K562 (cell line): Measurements from ENCODE around the gene VDAC1. TPM values are rescaled to one million over a fixed set of nuclear protein-coding genes. Genes with fewer than 3 reads are reported as not detected.

Experiments
- ATAC-seq: fragments of 200-7000 bp; cut with Tn5 transposase; 3 replicates; pipeline ENCODE4 v1.9.1; 2020; ENCODE audit warnings: moderate library complexity
- BruUV-seq: library from RNA; stranded (reverse); fragments of 400-500 nt; replicated peaks from 2 replicates; lab custom pipeline; 2021; lab: Mats Ljungman, UMichigan
- CTCF ChIA-PET: fragments of 300-600 bp; formaldehyde crosslinking; extraction: SDS; loops from one replicate; lab custom pipeline; 2021; ENCODE audit warnings: low intra/inter-chr PET ratio; lab: Yijun Ruan, JAX
- POLR2A ChIA-PET: fragments of 300-600, 350-650 bp; sonication (Branson Sonifier 250); formaldehyde crosslinking; extraction: SDS; loops from one replicate; lab custom pipeline; 2021; ENCODE audit warnings: antibody characterized with exemption, inconsistent platforms; lab: Yijun Ruan, JAX
- DNase-seq, 4 experiments: peaks; one replicate each; pipeline versions ENCODE4 v3.0.0 to v3.0.0-alpha.2; 2011 to 2018; ENCODE audit warnings: low spot score in 3 of 4, mixed read lengths in 3 of 4; ENCODE audit errors: extremely low read depth in 1 of 4
- FAIRE-seq: peaks from 2 replicates; lab custom pipeline; 2011; peaks lifted over from hg19 to GRCh38; lab: Jason Lieb, UNC
- H2AFZ ChIP-seq: 2 replicates; pipeline ENCODE4 v1.6.0; 2011; ENCODE audit warnings: low read depth, low read length, control low read depth, inconsistent platforms
- H3K27ac ChIP-seq: fragments of 200-600 bp; 3 replicates; pipeline ENCODE4 v1.8.0; 2011; ENCODE audit warnings: low read depth, mild to moderate bottlenecking, control low read depth, inconsistent platforms, low read length, moderate library complexity, mixed read lengths; ENCODE audit errors: extremely low read depth
- H3K27me3 ChIP-seq, 2 experiments: fragments of 300-600 bp in 1 of 2; 2 replicates in 1 of 2; 3 replicates in 1 of 2; pipeline versions ENCODE4 v1.6.0 to v1.8.0; 2011; ENCODE audit warnings: inconsistent platforms in 2 of 2, low read length in 2 of 2, mild to moderate bottlenecking in 1 of 2, mixed read lengths in 1 of 2, moderate library complexity in 1 of 2; ENCODE audit not compliant: control insufficient read depth in 2 of 2, insufficient read depth in 2 of 2
- H3K36me3 ChIP-seq: fragments of 300-600 bp; 3 replicates; pipeline ENCODE4 v1.8.0; 2011; ENCODE audit warnings: mild to moderate bottlenecking, low read length, inconsistent platforms; ENCODE audit not compliant: control insufficient read depth, insufficient read depth
- H3K4me1 ChIP-seq, 2 experiments: fragments of 200-600 bp in 1 of 2; replicated peaks in 1 of 2; 2 replicates in 1 of 2; 3 replicates in 1 of 2; pipeline versions ENCODE4 v1.5.1 to v1.8.0; 2011; ENCODE audit warnings: inconsistent platforms in 2 of 2, low read length in 2 of 2, mild to moderate bottlenecking in 1 of 2, mixed read lengths in 1 of 2, moderate library complexity in 1 of 2; ENCODE audit not compliant: control insufficient read depth in 2 of 2, insufficient read depth in 2 of 2
- H3K4me2 ChIP-seq: 2 replicates; pipeline ENCODE4 v1.6.1; 2011; ENCODE audit warnings: low read length, control low read depth, inconsistent platforms, mixed read lengths; ENCODE audit not compliant: insufficient read depth
- H3K4me3 ChIP-seq: fragments of 200-600 bp; sonication (generic), shearing (Covaris generic); 2 replicates; pipeline ENCODE4 v1.5.1; 2016; ENCODE audit warnings: control low read depth, inconsistent platforms
- H3K79me2 ChIP-seq: fragments of 200-600 bp; 3 replicates; pipeline ENCODE4 v1.8.0; 2011; ENCODE audit warnings: low read length, inconsistent platforms; ENCODE audit not compliant: control insufficient read depth, insufficient read depth
- H3K9ac ChIP-seq, 2 experiments: 2 replicates each; pipeline versions ENCODE4 v1.6.0 to v1.6.1; 2011; ENCODE audit warnings: low read depth in 2 of 2, low read length in 2 of 2, control low read depth in 1 of 2, inconsistent platforms in 1 of 2, mild to moderate bottlenecking in 1 of 2, mixed read lengths in 1 of 2; ENCODE audit not compliant: insufficient read depth in 1 of 2
- H3K9me1 ChIP-seq: one replicate; pipeline ENCODE4 v1.6.0; 2011; ENCODE audit warnings: inconsistent platforms, mild to moderate bottlenecking, low read length, moderate library complexity; ENCODE audit not compliant: control insufficient read depth, insufficient read depth
- H3K9me3 ChIP-seq: replicated peaks from 2 replicates; pipeline ENCODE4 v1.5.1; 2011; ENCODE audit warnings: low read depth, low read length, inconsistent platforms; ENCODE audit not compliant: control insufficient read depth, insufficient read depth
- H4K20me1 ChIP-seq: replicated peaks from 2 replicates; pipeline ENCODE4 v1.6.1; 2011; ENCODE audit warnings: low read length, inconsistent platforms, mixed read lengths; ENCODE audit not compliant: control insufficient read depth, insufficient read depth
- BCL6 ChIP-seq: fragments of 250-450 bp; sonication (Bioruptor Pico); IDR thresholded peaks from 2 replicates; pipeline ENCODE4 v1.4.0; 2020
- BMI1 ChIP-seq: fragments of 150-350 bp; IDR thresholded peaks from 2 replicates; pipeline ENCODE4 v1.6.1; 2014; ENCODE audit warnings: low read length
- CTBP1 ChIP-seq: fragments of 450-650 bp; IDR thresholded peaks from 2 replicates; pipeline ENCODE4 v1.6.1; 2016; ENCODE audit warnings: borderline replicate concordance
- E2F1 ChIP-seq: sonication (generic); formaldehyde crosslinking; IDR thresholded peaks from 2 replicates; pipeline ENCODE4 v1.8.1; 2023; ENCODE audit warnings: mild to moderate bottlenecking, missing genetic modification reagents, moderate library complexity
- HDAC1 ChIP-seq, 2 experiments: fragments of 450-650 bp; IDR thresholded peaks; 2 replicates each; pipeline ENCODE4 v1.6.1; 2016 to 2017; ENCODE audit warnings: inconsistent platforms in 1 of 2, mild to moderate bottlenecking in 1 of 2, moderate library complexity in 1 of 2
- NR3C1 ChIP-seq: sonication (generic); formaldehyde crosslinking; IDR thresholded peaks from 2 replicates; pipeline ENCODE4 v1.8.1; 2022; ENCODE audit warnings: missing genetic modification reagents
- NR4A1 ChIP-seq, 2 experiments: fragments of 250-450 bp in 1 of 2; fragments of 450-650 bp in 1 of 2; sonication (Bioruptor Pico) in 1 of 2; IDR thresholded peaks; 2 replicates each; pipeline versions ENCODE4 v1.4.0 to v1.6.1; 2016 to 2020; ENCODE audit warnings: mild to moderate bottlenecking in 2 of 2, missing compliant biosample characterization in 1 of 2, missing genetic modification characterization in 1 of 2, moderate library complexity in 1 of 2
- OTX1 ChIP-seq: fragments of 450-650 bp; formaldehyde crosslinking; IDR thresholded peaks from 2 replicates; pipeline ENCODE4 v1.4.0; 2022; ENCODE audit warnings: mild to moderate bottlenecking
- RAD21 ChIP-seq, 2 experiments: fragments of 250-450 bp in 1 of 2; fragments of 450-650 bp in 1 of 2; sonication (Bioruptor Pico) in 1 of 2; formaldehyde crosslinking in 1 of 2; IDR thresholded peaks in 1 of 2; conservative IDR thresholded peaks in 1 of 2; 2 replicates each; pipeline versions ENCODE4 v1.4.0 to v1.8.0; 2020 to 2022; ENCODE audit warnings: mild to moderate bottlenecking in 2 of 2, moderate library complexity in 1 of 2
- ZBTB2 ChIP-seq: fragments of 450-650 bp; IDR thresholded peaks from 2 replicates; pipeline ENCODE4 v1.6.1; 2016; ENCODE audit warnings: antibody characterized with exemption
- ZNF12 ChIP-seq: sonication (generic); formaldehyde crosslinking; IDR thresholded peaks from 2 replicates; pipeline ENCODE4 v1.4.0; 2020; ENCODE audit warnings: mild to moderate bottlenecking, missing genetic modification reagents
- ZNF253 ChIP-seq: fragments of 250-450 bp; sonication (Bioruptor Pico); conservative IDR thresholded peaks from 2 replicates; pipeline ENCODE4 v1.6.1; 2021; ENCODE audit warnings: mild to moderate bottlenecking
- ZNF263 ChIP-seq: sonication (generic); formaldehyde crosslinking; IDR thresholded peaks from 2 replicates; pipeline ENCODE4 v1.8.0; 2022; ENCODE audit warnings: mild to moderate bottlenecking, missing genetic modification reagents, borderline replicate concordance
- ZNF830 ChIP-seq: fragments of 250-450 bp; sonication (Bioruptor Pico); IDR thresholded peaks from 2 replicates; pipeline ENCODE4 v1.5.0; 2021; ENCODE audit warnings: mild to moderate bottlenecking
- WGBS: fragments of 100-300 bp; shearing (Covaris generic); methylation state at CpG from one replicate; pipeline ENCODE4 v1.1.6; 2016; ENCODE audit warnings: low coverage, mixed read lengths; ENCODE audit not compliant: insufficient coverage; ENCODE audit errors: missing lambda C conversion rate; 5-methylcytosine and 5-hydroxymethylcytosine counted together
- in situ Hi-C: fragments of 300-500 bp; cut with MboI; formaldehyde crosslinking; loops from 4 replicates; pipeline ENCODE4 v1.15.0; 2018; ENCODE audit warnings: inconsistent platforms, mixed read lengths
- intact Hi-C: fragments of 100-400 bp; cut with micrococcal nuclease; formaldehyde crosslinking; loops from 2 replicates; pipeline ENCODE4 v1.14.2; 2022
- polyA plus RNA-seq, 8 experiments: library from polyadenylated mRNA; depleted of rRNA in 4 of 8; stranded (reverse) in 5 of 8; unstranded in 3 of 8; fragments of >200 nt; fragmentation: Nextera tagmentation in 2 of 8; fragmentation: Illumina TruSeq in 1 of 8; extraction: Ambion mirVana in 2 of 8; extraction: Trizol in 1 of 8; gene quantifications; 2 replicates each; pipeline versions ENCODE4 v1.2.1 to v1.2.3, GENCODE V29; 2011 to 2014; ENCODE audit warnings: inconsistent platforms in 1 of 8, missing spikeins in 1 of 8
- total RNA-seq, 7 experiments: library from RNA; depleted of rRNA in 6 of 7; stranded (reverse); fragments of >200 nt in 6 of 7; fragmentation: Illumina TruSeq in 2 of 7; extraction: Trizol in 2 of 7; gene quantifications; 2 replicates each; pipeline versions ENCODE4 v1.2.1 to v1.2.3, GENCODE V29; 2011 to 2021; ENCODE audit warnings: low replicate concordance in 1 of 7
- TF ChIP-seq, protein P1 (sequence below): fragments of 450-650 bp; formaldehyde crosslinking; IDR thresholded peaks from 2 replicates; pipeline ENCODE4 v1.4.0; 2020; ENCODE audit warnings: mild to moderate bottlenecking, moderate library complexity
- TF ChIP-seq, protein P2 (sequence below): sonication (generic); formaldehyde crosslinking; IDR thresholded peaks from 2 replicates; pipeline ENCODE4 v1.8.1; 2022; ENCODE audit warnings: missing genetic modification reagents

The VDAC1 gene
- total and polyA plus RNA-seq, 9 of the 15 experiments (the other 6 are each of a cell fraction or from before 2014, with no cell fraction given) = 168 to 366 (median 293) TPM

GRCh38 chr5:133933670-133934295 is 71.0 kb downstream of the VDAC1 start (continued):
- TF ChIP-seq OTX1 (CRISPR knock-in tag) (peak; percentile 59; the same call in 1 of the 2 replicates), BCL6 (CRISPR knock-in tag) (no peak), ZBTB2 (0 out of 2 replicates have a peak, but pooled peaks have one; percentile 48), ZNF830 (CRISPR knock-in tag) (no peak), HDAC1 (IDR thresholded peaks at IDR 0.05) (peak in 1 of 2 experiments; percentile 42; a peak in 1 of 4 replicates), NR3C1 (CRISPR knock-in tag) (no peak)

- POLR2A ChIA-PET = no interaction called here
- 5% methylated on average over 3 of the region's 3 CpGs for WGBS
- H3K9ac ChIP-seq = peak overlapping the region; percentile 44 to 57; a peak in 3 of 4 replicates
- H3K4me1 ChIP-seq = peaks cover 64 to 74% of the 10 kb centered on the region in 2 experiments
- H4K20me1 ChIP-seq = no peaks in the 10 kb centered on the region
- H3K9me1 ChIP-seq = peaks cover 6% of the 10 kb centered on the region
- no peaks in the 10 kb centered on the region for H3K36me3 ChIP-seq
- intact Hi-C loops (no loop called here), in situ Hi-C loops (no loop called here)
- FAIRE-seq (no peak), ATAC-seq (peak; percentile 21), DNase-seq (no peak)
- H3K27ac ChIP-seq = peak overlapping the region; percentile 85
- H3K9me3 ChIP-seq = no peaks in the 10 kb centered on the region; the same call in 1 of the 2 replicates
- no peak overlapping the region for H3K4me3 ChIP-seq
- CTCF ChIA-PET = no interaction called here
- H3K4me2 ChIP-seq = peak overlapping the region; percentile 73
- H3K27me3 ChIP-seq = no peaks in the 10 kb centered on the region
- H2AFZ ChIP-seq = peak overlapping the region; percentile 87
- H3K79me2 ChIP-seq = no peaks in the 10 kb centered on the region
- no TSS peak for BruUV-seq
- TF ChIP-seq ZNF12 (CRISPR knock-in tag) = 0 out of 2 replicates have a peak, but pooled peaks have one; percentile 32
- TF ChIP-seq, protein P1, sequence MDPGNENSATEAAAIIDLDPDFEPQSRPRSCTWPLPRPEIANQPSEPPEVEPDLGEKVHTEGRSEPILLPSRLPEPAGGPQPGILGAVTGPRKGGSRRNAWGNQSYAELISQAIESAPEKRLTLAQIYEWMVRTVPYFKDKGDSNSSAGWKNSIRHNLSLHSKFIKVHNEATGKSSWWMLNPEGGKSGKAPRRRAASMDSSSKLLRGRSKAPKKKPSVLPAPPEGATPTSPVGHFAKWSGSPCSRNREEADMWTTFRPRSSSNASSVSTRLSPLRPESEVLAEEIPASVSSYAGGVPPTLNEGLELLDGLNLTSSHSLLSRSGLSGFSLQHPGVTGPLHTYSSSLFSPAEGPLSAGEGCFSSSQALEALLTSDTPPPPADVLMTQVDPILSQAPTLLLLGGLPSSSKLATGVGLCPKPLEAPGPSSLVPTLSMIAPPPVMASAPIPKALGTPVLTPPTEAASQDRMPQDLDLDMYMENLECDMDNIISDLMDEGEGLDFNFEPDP (CRISPR knock-in tag) = no peak
- TF ChIP-seq ZNF253 = no peak
- 0 out of 2 replicates have a peak, but pooled peaks have one; percentile 1 for TF ChIP-seq ZNF263 (CRISPR knock-in tag)
- TF ChIP-seq BMI1 = no peak
- TF ChIP-seq, protein P2, sequence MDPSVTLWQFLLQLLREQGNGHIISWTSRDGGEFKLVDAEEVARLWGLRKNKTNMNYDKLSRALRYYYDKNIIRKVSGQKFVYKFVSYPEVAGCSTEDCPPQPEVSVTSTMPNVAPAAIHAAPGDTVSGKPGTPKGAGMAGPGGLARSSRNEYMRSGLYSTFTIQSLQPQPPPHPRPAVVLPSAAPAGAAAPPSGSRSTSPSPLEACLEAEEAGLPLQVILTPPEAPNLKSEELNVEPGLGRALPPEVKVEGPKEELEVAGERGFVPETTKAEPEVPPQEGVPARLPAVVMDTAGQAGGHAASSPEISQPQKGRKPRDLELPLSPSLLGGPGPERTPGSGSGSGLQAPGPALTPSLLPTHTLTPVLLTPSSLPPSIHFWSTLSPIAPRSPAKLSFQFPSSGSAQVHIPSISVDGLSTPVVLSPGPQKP (CRISPR knock-in tag) = no peak
- no peak for TF ChIP-seq CTBP1
- no peak for TF ChIP-seq E2F1
- no peak for TF ChIP-seq RAD21 (CRISPR knock-in tag; conservative IDR thresholded peaks at IDR 0.05 in 1 of 2, IDR thresholded peaks at IDR 0.05 in 1 of 2)
- no peak for TF ChIP-seq NR4A1 (CRISPR knock-in tag; IDR thresholded peaks at IDR 0.05)
- peak; percentile 31 for TF ChIP-seq NR4A1 (tag; IDR thresholded peaks at IDR 0.05)
Measured at GRCh38 chr5:133933169-133933509, 71.6 kb downstream of the VDAC1 start.
